ENCODE measurements around the gene IL17RE. TPM values are rescaled to one million over a fixed set of nuclear protein-coding genes. Genes with fewer than 3 reads are reported as not detected.

Gene IL17RE
- total and polyA plus RNA-seq, 2 of the 13 experiments (the other 11 are each of a cell fraction or from before 2014, with no cell fraction given): 14.5 to 24.1 TPM

- Histone ChIP-seq H3K4me3 (replicated peaks in 1 of 3; ENCODE audit: insufficient read depth in 1 of 3, low read depth in 2 of 3, low read length in 3 of 3) (peak within 1 kb of the TSS; percentile 70 to 82 (median 80)), H4K20me1 (ENCODE audit: insufficient read depth, low read length) (no peaks in the 10 kb centered on the region), H3K9me3 (ENCODE audit: low read length) (no peaks in the 10 kb centered on the region), H3K27ac (ENCODE audit: extremely low read length, insufficient read depth, low read length) (peak within 1 kb of the TSS; percentile 92), H3K9ac (ENCODE audit: insufficient read depth, low read depth, low read length) (peak within 1 kb of the TSS; percentile 85), H3K4me2 (ENCODE audit: low read depth, low read length) (peak within 1 kb of the TSS; percentile 86), H3K27me3 (ENCODE audit: control insufficient read depth in 1 of 2, insufficient read depth in 2 of 2, low read length in 2 of 2) (no peaks in the 10 kb centered on the region), H2AFZ (ENCODE audit: low read length) (no peak within 1 kb of the TSS), H3K36me3 (replicated peaks in 1 of 2; ENCODE audit: control insufficient read depth in 1 of 2, insufficient read depth in 2 of 2, low read length in 2 of 2) (peaks cover 0 to 18% of the 10 kb centered on the region in 2 experiments; a peak in 2 of 5 replicates), H3K79me2 (ENCODE audit: insufficient read depth, low read length) (peaks cover 20% of the 10 kb centered on the region), H3K4me1 (ENCODE audit: insufficient read depth, low read length) (peaks cover 47% of the 10 kb centered on the region)
- FAIRE-seq (peak; percentile 80), DNase-seq (ENCODE audit: low spot score) (peak; percentile 90), ATAC-seq (peak; percentile 87)
- POLR2A ChIA-PET: interaction anchor here (0.7 to 7.6 kb wide), 37 partner anchors 9 to 570 kb away, joined by 3 to 124 read pairs (median 6); partner anchors contain the start of genes ARPC4, FANCD2, IL17RC and IL17RE
- in situ Hi-C loops (cut with HindIII; ENCODE audit: extremely low pct_ligation_motif_present, low pct_unique_long_range_greater_than_20kb) (no loop called here), intact Hi-C loops (cut with micrococcal nuclease; ENCODE audit: unreplicated experiment) (loop anchor here (2.0 to 5.0 kb wide), 2 partner anchors 13 to 36 kb away; no protein-coding TSS in a partner anchor)
- CTCF ChIA-PET (ENCODE audit: low intra/inter-chr PET ratio, low total read pairs): interaction anchor here (3.1 kb wide), 1 partner anchor 13 kb away, joined by 14 read pairs; no protein-coding TSS in a partner anchor
- WGBS (ENCODE audit: low lambda C conversion rate): 2% methylated on average over 12 of the region's 50 CpGs
- BruUV-seq (replicated peaks): no TSS peak
- TF ChIP-seq, protein P1, sequence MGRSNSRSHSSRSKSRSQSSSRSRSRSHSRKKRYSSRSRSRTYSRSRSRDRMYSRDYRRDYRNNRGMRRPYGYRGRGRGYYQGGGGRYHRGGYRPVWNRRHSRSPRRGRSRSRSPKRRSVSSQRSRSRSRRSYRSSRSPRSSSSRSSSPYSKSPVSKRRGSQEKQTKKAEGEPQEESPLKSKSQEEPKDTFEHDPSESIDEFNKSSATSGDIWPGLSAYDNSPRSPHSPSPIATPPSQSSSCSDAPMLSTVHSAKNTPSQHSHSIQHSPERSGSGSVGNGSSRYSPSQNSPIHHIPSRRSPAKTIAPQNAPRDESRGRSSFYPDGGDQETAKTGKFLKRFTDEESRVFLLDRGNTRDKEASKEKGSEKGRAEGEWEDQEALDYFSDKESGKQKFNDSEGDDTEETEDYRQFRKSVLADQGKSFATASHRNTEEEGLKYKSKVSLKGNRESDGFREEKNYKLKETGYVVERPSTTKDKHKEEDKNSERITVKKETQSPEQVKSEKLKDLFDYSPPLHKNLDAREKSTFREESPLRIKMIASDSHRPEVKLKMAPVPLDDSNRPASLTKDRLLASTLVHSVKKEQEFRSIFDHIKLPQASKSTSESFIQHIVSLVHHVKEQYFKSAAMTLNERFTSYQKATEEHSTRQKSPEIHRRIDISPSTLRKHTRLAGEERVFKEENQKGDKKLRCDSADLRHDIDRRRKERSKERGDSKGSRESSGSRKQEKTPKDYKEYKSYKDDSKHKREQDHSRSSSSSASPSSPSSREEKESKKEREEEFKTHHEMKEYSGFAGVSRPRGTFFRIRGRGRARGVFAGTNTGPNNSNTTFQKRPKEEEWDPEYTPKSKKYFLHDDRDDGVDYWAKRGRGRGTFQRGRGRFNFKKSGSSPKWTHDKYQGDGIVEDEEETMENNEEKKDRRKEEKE (IDR thresholded peaks at IDR 0.05): no peak
- TF ChIP-seq EZH2 (conservative IDR thresholded peaks at IDR 0.05; ENCODE audit: low read depth, low read length) (no peak), ZBTB33 (CRISPR knock-in tag; IDR thresholded peaks at IDR 0.05) (peak; percentile 39; the same call in 1 of the 2 replicates), DR1 (CRISPR knock-in tag; IDR thresholded peaks at IDR 0.05) (peak; percentile 88), BCL3 (CRISPR knock-in tag; IDR thresholded peaks at IDR 0.05) (no peak), BCL6 (CRISPR knock-in tag; IDR thresholded peaks at IDR 0.05) (peak; percentile 19; the same call in 1 of the 2 replicates), MED1 (CRISPR knock-in tag; IDR thresholded peaks at IDR 0.05) (peak; percentile 48), ATF3 (CRISPR knock-in tag; IDR thresholded peaks at IDR 0.05) (peak; percentile 13), PCBP2 (optimal IDR thresholded peaks at IDR 0.05; ENCODE audit: low read depth, low read length, poor library complexity, severe bottlenecking) (no peak), GTF2F1 (IDR thresholded peaks at IDR 0.05; ENCODE audit: low read length) (no peak)
- TF ChIP-seq, protein P2, sequence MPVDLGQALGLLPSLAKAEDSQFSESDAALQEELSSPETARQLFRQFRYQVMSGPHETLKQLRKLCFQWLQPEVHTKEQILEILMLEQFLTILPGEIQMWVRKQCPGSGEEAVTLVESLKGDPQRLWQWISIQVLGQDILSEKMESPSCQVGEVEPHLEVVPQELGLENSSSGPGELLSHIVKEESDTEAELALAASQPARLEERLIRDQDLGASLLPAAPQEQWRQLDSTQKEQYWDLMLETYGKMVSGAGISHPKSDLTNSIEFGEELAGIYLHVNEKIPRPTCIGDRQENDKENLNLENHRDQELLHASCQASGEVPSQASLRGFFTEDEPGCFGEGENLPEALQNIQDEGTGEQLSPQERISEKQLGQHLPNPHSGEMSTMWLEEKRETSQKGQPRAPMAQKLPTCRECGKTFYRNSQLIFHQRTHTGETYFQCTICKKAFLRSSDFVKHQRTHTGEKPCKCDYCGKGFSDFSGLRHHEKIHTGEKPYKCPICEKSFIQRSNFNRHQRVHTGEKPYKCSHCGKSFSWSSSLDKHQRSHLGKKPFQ (CRISPR knock-in tag; IDR thresholded peaks at IDR 0.05; ENCODE audit: insufficient replicate concordance): no peak
- TF ChIP-seq, protein P3, sequence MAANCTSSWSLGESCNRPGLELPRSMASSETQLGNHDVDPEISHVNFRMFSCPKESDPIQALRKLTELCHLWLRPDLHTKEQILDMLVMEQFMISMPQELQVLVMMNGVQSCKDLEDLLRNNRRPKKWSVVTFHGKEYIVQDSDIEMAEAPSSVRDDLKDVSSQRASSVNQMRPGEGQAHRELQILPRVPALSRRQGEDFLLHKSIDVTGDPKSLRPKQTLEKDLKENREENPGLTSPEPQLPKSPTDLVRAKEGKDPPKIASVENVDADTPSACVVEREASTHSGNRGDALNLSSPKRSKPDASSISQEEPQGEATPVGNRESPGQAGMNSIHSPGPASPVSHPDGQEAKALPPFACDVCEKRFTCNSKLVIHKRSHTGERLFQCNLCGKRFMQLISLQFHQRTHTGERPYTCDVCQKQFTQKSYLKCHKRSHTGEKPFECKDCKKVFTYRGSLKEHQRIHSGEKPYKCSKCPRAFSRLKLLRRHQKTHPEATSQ (CRISPR knock-in tag; IDR thresholded peaks at IDR 0.05; ENCODE audit: borderline replicate concordance): no peak
Measured at GRCh38 chr3:9933561-9934234, 31.1 kb downstream of the IL17RE start, which contains the start of gene CRELD1. TSS of gene CRELD1 (plus strand) at chr3:9933834. CDS start at chr3:9934439, 605 bp downstream.

Data from HepG2 (cell line).